ENCODE measurements around the gene EVI5. TPM values are rescaled to one million over a fixed set of nuclear protein-coding genes. Genes with fewer than 3 reads are reported as not detected.

The EVI5 gene
- total RNA-seq, 1 donor from 2014 or later: 40.0 TPM

DNA sequence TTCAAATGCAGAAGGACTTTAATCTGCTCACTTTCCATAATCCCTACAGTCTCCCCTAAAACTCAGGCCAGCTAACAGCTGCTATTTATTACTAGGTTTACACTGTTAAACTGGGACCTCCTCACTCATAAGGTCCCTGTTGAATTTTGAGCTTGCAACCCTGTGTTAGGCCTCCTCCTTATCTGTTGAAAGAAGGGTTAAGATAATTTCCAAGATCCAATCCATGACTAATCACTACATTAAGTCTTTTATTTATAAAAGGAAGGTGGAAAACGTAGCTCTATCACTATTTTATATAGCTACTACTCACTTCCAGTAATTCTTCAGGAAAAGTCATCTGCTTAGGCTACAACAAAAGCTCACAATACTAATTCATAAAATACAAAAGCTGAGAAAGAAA, 79.5 kb downstream of the EVI5 start:
- no peaks in the 10 kb centered on the region for H3K27me3 Mint-ChIP-seq (ENCODE audit: low read depth)
- no peaks in the 10 kb centered on the region for H3K9me3 Mint-ChIP-seq
- H3K36me3 Mint-ChIP-seq: peaks cover 3% of the 10 kb centered on the region
- H3K4me1 Mint-ChIP-seq: peaks cover 8% of the 10 kb centered on the region
- DNase-seq (ENCODE audit: low spot score in 2 of 2, unreplicated experiment in 2 of 2): no peak
- no peak overlapping the region for H3K4me3 Mint-ChIP-seq
- TF ChIP-seq, protein P1, sequence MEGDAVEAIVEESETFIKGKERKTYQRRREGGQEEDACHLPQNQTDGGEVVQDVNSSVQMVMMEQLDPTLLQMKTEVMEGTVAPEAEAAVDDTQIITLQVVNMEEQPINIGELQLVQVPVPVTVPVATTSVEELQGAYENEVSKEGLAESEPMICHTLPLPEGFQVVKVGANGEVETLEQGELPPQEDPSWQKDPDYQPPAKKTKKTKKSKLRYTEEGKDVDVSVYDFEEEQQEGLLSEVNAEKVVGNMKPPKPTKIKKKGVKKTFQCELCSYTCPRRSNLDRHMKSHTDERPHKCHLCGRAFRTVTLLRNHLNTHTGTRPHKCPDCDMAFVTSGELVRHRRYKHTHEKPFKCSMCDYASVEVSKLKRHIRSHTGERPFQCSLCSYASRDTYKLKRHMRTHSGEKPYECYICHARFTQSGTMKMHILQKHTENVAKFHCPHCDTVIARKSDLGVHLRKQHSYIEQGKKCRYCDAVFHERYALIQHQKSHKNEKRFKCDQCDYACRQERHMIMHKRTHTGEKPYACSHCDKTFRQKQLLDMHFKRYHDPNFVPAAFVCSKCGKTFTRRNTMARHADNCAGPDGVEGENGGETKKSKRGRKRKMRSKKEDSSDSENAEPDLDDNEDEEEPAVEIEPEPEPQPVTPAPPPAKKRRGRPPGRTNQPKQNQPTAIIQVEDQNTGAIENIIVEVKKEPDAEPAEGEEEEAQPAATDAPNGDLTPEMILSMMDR (IDR thresholded peaks at IDR 0.05; ENCODE audit: unreplicated experiment): no peak
- H3K27ac Mint-ChIP-seq: no peak overlapping the region

DNA sequence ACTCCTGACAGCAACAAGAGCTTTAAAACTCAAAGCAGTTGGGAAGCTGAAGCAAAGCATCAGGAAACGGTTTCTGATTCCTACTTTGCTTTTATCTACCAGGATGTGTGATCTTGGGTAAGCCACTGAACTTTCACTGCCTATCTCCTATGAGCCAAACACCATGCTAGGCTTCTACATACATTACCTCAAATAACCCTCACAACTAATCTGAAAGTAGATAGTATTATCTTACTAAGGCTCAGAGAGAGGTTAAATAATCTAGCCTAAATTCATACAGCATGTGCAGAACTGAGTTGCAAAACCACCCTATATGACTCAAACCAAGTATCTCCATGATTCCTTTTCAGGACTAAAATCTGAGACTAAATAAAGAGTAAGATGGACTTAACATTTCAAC, 83.8 kb downstream of the EVI5 start:
- no peak overlapping the region for H3K4me3 Mint-ChIP-seq
- H3K9me3 Mint-ChIP-seq: no peaks in the 10 kb centered on the region
- TF ChIP-seq, protein P1 (IDR thresholded peaks at IDR 0.05; ENCODE audit: unreplicated experiment): no peak
- DNase-seq (ENCODE audit: low spot score in 2 of 2, unreplicated experiment in 2 of 2): no peak
- H3K36me3 Mint-ChIP-seq: peaks cover 3% of the 10 kb centered on the region
- H3K27ac Mint-ChIP-seq: no peak overlapping the region
- peaks cover 4% of the 10 kb centered on the region for H3K4me1 Mint-ChIP-seq
- no peaks in the 10 kb centered on the region for H3K27me3 Mint-ChIP-seq (ENCODE audit: low read depth)

DNA sequence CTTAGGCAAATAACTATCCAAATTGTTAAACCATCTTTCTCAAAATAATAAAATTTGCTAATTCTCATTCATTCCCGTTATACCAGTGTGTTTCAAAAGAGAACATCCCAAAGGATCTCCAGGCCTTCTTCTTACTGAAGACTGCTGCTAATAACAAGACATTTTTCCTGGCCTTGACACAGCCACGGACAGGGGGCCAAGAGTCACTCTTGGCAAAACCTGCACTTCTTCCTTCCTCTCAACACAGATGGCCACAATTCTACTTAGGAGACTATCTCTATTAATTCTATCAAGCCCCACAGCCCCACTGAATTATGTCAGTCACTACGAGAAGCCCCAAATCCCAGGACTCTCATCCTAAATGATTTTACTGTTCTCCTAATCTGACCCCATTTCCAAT, 86.0 kb downstream of the EVI5 start:
- Mint-ChIP-seq H3K27ac (no peak overlapping the region), H3K4me1 (no peaks in the 10 kb centered on the region), H3K4me3 (no peak overlapping the region), H3K27me3 (ENCODE audit: low read depth) (no peaks in the 10 kb centered on the region), H3K36me3 (peaks cover 11% of the 10 kb centered on the region), H3K9me3 (no peaks in the 10 kb centered on the region)
- TF ChIP-seq, protein P1 (IDR thresholded peaks at IDR 0.05; ENCODE audit: unreplicated experiment): no peak
- DNase-seq (ENCODE audit: low spot score in 2 of 2, unreplicated experiment in 2 of 2): no peak

DNA sequence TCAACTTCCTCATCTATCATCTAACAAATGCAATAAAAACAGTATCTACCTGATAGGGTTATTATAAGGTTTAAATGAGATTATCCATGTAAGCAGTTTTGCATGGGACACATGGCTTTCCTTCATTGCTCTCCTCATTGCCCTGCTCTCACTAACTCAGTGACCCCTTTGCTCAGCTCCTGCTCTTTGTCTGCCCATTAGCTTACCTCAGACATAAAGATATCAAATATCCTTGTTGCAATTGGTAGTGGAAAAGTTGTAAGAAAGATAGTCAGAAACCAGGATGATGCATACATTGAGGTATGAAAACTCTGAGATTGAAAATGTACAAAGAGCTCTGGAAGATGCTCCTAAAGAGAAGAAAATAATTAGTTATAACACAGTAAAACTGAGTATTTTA, 89.8 kb downstream of the EVI5 start:
- Mint-ChIP-seq H3K27me3 (ENCODE audit: low read depth) (no peaks in the 10 kb centered on the region), H3K4me1 (peaks cover 6% of the 10 kb centered on the region), H3K36me3 (peaks cover 12% of the 10 kb centered on the region), H3K4me3 (no peak overlapping the region), H3K9me3 (no peaks in the 10 kb centered on the region), H3K27ac (no peak overlapping the region)
- TF ChIP-seq, protein P1 (IDR thresholded peaks at IDR 0.05; ENCODE audit: unreplicated experiment): no peak
- DNase-seq (ENCODE audit: low spot score in 2 of 2, unreplicated experiment in 2 of 2): no peak

DNA sequence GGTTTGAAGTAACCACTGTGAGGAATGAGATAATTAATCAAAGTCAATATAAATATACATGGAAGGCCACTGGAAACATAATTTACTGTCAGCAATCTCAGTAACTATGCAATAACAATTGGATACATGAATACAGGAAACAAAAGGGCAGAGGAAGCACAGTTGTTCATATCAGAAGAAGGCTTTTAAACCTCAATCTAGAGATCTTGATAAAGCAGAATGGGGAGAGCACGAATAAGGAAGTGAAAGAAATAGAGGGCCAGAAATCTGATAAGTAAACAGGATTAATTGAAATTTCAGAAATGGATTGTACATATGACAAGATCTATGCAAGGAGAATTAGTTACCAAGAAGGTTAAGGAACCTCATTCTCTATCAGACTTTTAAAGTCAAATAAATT, 93.0 kb downstream of the EVI5 start:
- Mint-ChIP-seq H3K27ac (no peak overlapping the region), H3K36me3 (peaks cover 30% of the 10 kb centered on the region), H3K4me3 (no peak overlapping the region), H3K27me3 (ENCODE audit: low read depth) (no peaks in the 10 kb centered on the region), H3K4me1 (peaks cover 6% of the 10 kb centered on the region), H3K9me3 (peaks cover 4% of the 10 kb centered on the region)
- TF ChIP-seq, protein P1 (IDR thresholded peaks at IDR 0.05; ENCODE audit: unreplicated experiment): no peak
- DNase-seq (ENCODE audit: low spot score in 2 of 2, unreplicated experiment in 2 of 2): no peak
